Uterus (tissue), 4 donors: ENCODE measurements around the gene SAFB. TPM values are rescaled to one million over a fixed set of nuclear protein-coding genes. Genes with fewer than 3 reads are reported as not detected.

Source experiments
- DNase-seq, 2 donors: peaks; one replicate each; pipeline ENCODE4 v3.0.0-alpha.2; 2019 to 2020
- H3K27ac ChIP-seq, 2 donors: fragments of 200-600 bp; sonication (generic); 1 replicate in 1 of 2; 2 replicates in 1 of 2; pipeline ENCODE4 v1.5.1; 2016 to 2018
- H3K27me3 ChIP-seq, 2 donors: fragments of 200-600 bp; sonication (generic); one replicate each; pipeline ENCODE4 v1.5.1; 2018 to 2019; ENCODE audit warnings: control low read depth in 1 of 2
- H3K36me3 ChIP-seq, 2 donors: fragments of 200-600 bp; sonication (generic); one replicate each; pipeline ENCODE4 v1.5.1; 2019; ENCODE audit warnings: control low read depth in 1 of 2
- H3K4me1 ChIP-seq, 2 donors: fragments of 200-600 bp; sonication (generic); one replicate each; pipeline ENCODE4 v1.5.1; 2018 to 2019; ENCODE audit warnings: control low read depth in 1 of 2
- H3K4me3 ChIP-seq, 2 donors: fragments of 200-600 bp; sonication (generic); 1 replicate in 1 of 2; 2 replicates in 1 of 2; pipeline ENCODE4 v1.5.1; 2018 to 2019; ENCODE audit warnings: mild to moderate bottlenecking in 1 of 2
- H3K9me3 ChIP-seq, 2 donors: fragments of 200-600 bp; sonication (generic); one replicate each; pipeline ENCODE4 v1.5.1; 2019; ENCODE audit warnings: control low read depth in 1 of 2
- CTCF ChIP-seq, 4 experiments: fragments of 200-600 bp in 2 of 4; fragments of 450-650 bp in 2 of 4; sonication (generic) in 2 of 4; IDR thresholded peaks; one replicate each; pipeline ENCODE4 v1.5.1; 2016 to 2019; ENCODE audit warnings: antibody characterized with exemption in 4 of 4, mild to moderate bottlenecking in 2 of 4, moderate library complexity in 1 of 4
- POLR2A ChIP-seq, 2 donors: fragments of 450-650 bp; IDR thresholded peaks; one replicate each; pipeline ENCODE4 v1.6.1; 2016; ENCODE audit warnings: antibody characterized with exemption in 2 of 2, mild to moderate bottlenecking in 1 of 2, moderate library complexity in 1 of 2
- intact Hi-C: fragments of 100-400 bp; cut with DNase I; formaldehyde crosslinking; loops from one replicate; pipeline ENCODE4 v1.15.1; 2023; ENCODE audit warnings: low total_unique reads
- total RNA-seq, 4 donors: library from RNA; depleted of rRNA in 3 of 4; stranded (reverse); fragments of >200 nt in 3 of 4; gene quantifications; one replicate each; pipeline versions ENCODE4 v1.1.0 to v1.2.4, GENCODE V29; 2014 to 2023
- donor health status: DM: yes; HTN: yes; CAD: no.

Gene SAFB
- total RNA-seq, 4 donors from 2014 or later = 35.9 to 129 (median 97.4) TPM

GRCh38 chr19:5691822-5692722, 69.2 kb downstream of the SAFB start:
- Histone ChIP-seq H3K27me3 (no peaks in the 10 kb centered on the region), H3K27ac (peak overlapping the region; percentile 89 to 90), H3K4me1 (peaks cover 0 to 6% of the 10 kb centered on the region in 2 donors), H3K36me3 (no peaks in the 10 kb centered on the region), H3K9me3 (no peaks in the 10 kb centered on the region), H3K4me3 (peak overlapping the region; percentile 55 to 62)
- TF ChIP-seq POLR2A (IDR thresholded peaks at IDR 0.05) (peak in 1 of 2 donors; percentile 16), CTCF (IDR thresholded peaks at IDR 0.05) (no peak)
- intact Hi-C loops = no loop called here
- no peak for DNase-seq

GRCh38 chr19:5692723-5693194, 69.9 kb downstream of the SAFB start:
- H3K27me3 ChIP-seq = no peaks in the 10 kb centered on the region
- no peak for DNase-seq
- intact Hi-C loops = no loop called here
- no peak overlapping the region for H3K27ac ChIP-seq
- TF ChIP-seq CTCF (IDR thresholded peaks at IDR 0.05) (no peak), POLR2A (IDR thresholded peaks at IDR 0.05) (no peak)
- H3K4me1 ChIP-seq = no peaks in the 10 kb centered on the region
- H3K9me3 ChIP-seq = no peaks in the 10 kb centered on the region
- H3K36me3 ChIP-seq = no peaks in the 10 kb centered on the region
- no peak overlapping the region for H3K4me3 ChIP-seq

DNA sequence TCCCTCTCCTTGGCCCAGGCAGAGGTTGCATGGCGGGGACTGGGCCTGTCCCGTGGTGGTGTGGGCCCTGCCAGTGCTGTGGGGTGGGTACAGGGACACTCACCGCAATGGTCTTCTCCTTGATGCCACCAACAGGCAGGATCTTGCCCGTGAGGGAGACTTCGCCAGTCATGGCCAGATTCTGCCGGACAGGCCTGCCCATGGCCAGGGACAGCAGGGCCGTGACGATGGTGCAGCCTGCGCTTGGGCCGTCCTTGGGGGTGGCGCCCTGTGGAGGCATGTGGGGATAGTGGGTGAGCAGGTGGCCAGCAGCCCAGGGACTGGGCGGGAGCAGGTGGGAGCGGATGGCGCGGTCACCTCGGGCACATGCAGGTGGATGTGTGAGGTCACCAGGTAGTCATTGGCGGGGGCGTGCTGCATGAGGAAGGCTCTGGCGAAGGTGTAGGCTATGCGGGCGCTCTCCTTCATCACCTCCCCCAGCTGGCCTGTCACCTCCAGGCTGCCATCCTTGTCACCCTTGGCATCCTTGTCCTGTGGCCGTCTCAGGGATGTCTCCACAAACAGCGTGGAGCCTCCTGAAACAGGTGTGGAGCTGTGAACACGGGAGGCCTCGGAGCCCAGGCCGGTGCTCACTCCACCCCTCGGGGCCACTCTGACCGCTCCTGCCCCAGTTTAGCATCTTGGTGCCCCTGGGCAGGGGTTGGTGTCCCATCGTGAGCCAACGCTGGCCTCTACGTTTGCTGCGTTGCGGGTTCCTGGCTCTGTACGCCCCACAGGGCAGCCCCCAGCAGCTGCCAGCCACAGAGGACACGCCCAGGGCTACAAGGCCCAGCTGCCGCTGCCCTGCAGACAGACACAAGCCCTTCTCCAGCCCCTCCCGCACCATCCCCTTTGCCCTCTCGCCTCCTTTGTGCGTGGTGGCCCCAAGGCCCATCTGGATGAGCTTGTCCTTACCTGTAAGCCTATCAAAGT, 70.6 kb downstream of the SAFB start:
- Histone ChIP-seq H3K9me3 (no peaks in the 10 kb centered on the region), H3K4me3 (no peak overlapping the region), H3K4me1 (no peaks in the 10 kb centered on the region), H3K27ac (no peak overlapping the region), H3K27me3 (no peaks in the 10 kb centered on the region), H3K36me3 (no peaks in the 10 kb centered on the region)
- DNase-seq = no peak
- intact Hi-C loops = no loop called here
- TF ChIP-seq POLR2A (IDR thresholded peaks at IDR 0.05) (no peak), CTCF (IDR thresholded peaks at IDR 0.05) (no peak)

GRCh38 chr19:5694167-5694955, 71.5 kb downstream of the SAFB start:
- Histone ChIP-seq H3K36me3 (no peaks in the 10 kb centered on the region), H3K4me3 (no peak overlapping the region), H3K27ac (no peak overlapping the region), H3K4me1 (no peaks in the 10 kb centered on the region), H3K27me3 (no peaks in the 10 kb centered on the region), H3K9me3 (no peaks in the 10 kb centered on the region)
- intact Hi-C loops = no loop called here
- DNase-seq = no peak
- TF ChIP-seq POLR2A (IDR thresholded peaks at IDR 0.05) (no peak), CTCF (IDR thresholded peaks at IDR 0.05) (no peak)
